ENCODE measurements around the gene OSBP2. TPM values are rescaled to one million over a fixed set of nuclear protein-coding genes. Genes with fewer than 3 reads are reported as not detected.

The OSBP2 gene
- total and polyA plus RNA-seq, 2 of the 13 experiments (the other 11 are each of a cell fraction or from before 2014, with no cell fraction given): 5.0 to 7.7 TPM

- TF ChIP-seq FOXK1 (CRISPR knock-in tag; IDR thresholded peaks at IDR 0.05; ENCODE audit: borderline replicate concordance, low read depth) (peak; percentile 78; the same call in 1 of the 2 replicates), SIN3A (IDR thresholded peaks at IDR 0.05; ENCODE audit: borderline replicate concordance, low read depth, low read length) (peak; percentile 86; the same call in 1 of the 2 replicates), PCBP2 (optimal IDR thresholded peaks at IDR 0.05; ENCODE audit: low read depth, low read length, poor library complexity, severe bottlenecking) (no peak), NONO (IDR thresholded peaks at IDR 0.05) (no peak), NONO (CRISPR knock-in tag; conservative IDR thresholded peaks at IDR 0.05) (peak; percentile 85), HNRNPL (IDR thresholded peaks at IDR 0.05; ENCODE audit: low read depth, low read length) (0 out of 2 replicates have a peak, but pooled peaks have one; percentile 47), ARNT2 (CRISPR knock-in tag; IDR thresholded peaks at IDR 0.05; ENCODE audit: low read depth) (peak; percentile 100), ZBTB8A (CRISPR knock-in tag; IDR thresholded peaks at IDR 0.05; ENCODE audit: borderline replicate concordance, low read depth) (peak; percentile 80; the same call in 1 of the 2 replicates), FOSL1 (CRISPR knock-in tag; IDR thresholded peaks at IDR 0.05; ENCODE audit: borderline replicate concordance) (peak; percentile 64; the same call in 1 of the 2 replicates), ZNF737 (CRISPR knock-in tag; IDR thresholded peaks at IDR 0.05; ENCODE audit: borderline replicate concordance) (no peak), FOXA3 (CRISPR knock-in tag; IDR thresholded peaks at IDR 0.05) (peak; percentile 76), POLR2AphosphoS2 (IDR thresholded peaks at IDR 0.05; ENCODE audit: low read depth, low read length) (no peak), TOPORS (CRISPR knock-in tag; IDR thresholded peaks at IDR 0.05) (peak; percentile 99), RBAK (CRISPR knock-in tag; IDR thresholded peaks at IDR 0.05) (no peak)
- TF ChIP-seq, protein P1, sequence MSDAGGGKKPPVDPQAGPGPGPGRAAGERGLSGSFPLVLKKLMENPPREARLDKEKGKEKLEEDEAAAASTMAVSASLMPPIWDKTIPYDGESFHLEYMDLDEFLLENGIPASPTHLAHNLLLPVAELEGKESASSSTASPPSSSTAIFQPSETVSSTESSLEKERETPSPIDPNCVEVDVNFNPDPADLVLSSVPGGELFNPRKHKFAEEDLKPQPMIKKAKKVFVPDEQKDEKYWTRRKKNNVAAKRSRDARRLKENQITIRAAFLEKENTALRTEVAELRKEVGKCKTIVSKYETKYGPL (CRISPR knock-in tag; IDR thresholded peaks at IDR 0.05): peak; percentile 91
- TF ChIP-seq, protein P2, sequence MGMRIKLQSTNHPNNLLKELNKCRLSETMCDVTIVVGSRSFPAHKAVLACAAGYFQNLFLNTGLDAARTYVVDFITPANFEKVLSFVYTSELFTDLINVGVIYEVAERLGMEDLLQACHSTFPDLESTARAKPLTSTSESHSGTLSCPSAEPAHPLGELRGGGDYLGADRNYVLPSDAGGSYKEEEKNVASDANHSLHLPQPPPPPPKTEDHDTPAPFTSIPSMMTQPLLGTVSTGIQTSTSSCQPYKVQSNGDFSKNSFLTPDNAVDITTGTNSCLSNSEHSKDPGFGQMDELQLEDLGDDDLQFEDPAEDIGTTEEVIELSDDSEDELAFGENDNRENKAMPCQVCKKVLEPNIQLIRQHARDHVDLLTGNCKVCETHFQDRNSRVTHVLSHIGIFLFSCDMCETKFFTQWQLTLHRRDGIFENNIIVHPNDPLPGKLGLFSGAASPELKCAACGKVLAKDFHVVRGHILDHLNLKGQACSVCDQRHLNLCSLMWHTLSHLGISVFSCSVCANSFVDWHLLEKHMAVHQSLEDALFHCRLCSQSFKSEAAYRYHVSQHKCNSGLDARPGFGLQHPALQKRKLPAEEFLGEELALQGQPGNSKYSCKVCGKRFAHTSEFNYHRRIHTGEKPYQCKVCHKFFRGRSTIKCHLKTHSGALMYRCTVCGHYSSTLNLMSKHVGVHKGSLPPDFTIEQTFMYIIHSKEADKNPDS (CRISPR knock-in tag; IDR thresholded peaks at IDR 0.05): peak; percentile 82; the same call in 1 of the 2 replicates
- TF ChIP-seq, protein P3, sequence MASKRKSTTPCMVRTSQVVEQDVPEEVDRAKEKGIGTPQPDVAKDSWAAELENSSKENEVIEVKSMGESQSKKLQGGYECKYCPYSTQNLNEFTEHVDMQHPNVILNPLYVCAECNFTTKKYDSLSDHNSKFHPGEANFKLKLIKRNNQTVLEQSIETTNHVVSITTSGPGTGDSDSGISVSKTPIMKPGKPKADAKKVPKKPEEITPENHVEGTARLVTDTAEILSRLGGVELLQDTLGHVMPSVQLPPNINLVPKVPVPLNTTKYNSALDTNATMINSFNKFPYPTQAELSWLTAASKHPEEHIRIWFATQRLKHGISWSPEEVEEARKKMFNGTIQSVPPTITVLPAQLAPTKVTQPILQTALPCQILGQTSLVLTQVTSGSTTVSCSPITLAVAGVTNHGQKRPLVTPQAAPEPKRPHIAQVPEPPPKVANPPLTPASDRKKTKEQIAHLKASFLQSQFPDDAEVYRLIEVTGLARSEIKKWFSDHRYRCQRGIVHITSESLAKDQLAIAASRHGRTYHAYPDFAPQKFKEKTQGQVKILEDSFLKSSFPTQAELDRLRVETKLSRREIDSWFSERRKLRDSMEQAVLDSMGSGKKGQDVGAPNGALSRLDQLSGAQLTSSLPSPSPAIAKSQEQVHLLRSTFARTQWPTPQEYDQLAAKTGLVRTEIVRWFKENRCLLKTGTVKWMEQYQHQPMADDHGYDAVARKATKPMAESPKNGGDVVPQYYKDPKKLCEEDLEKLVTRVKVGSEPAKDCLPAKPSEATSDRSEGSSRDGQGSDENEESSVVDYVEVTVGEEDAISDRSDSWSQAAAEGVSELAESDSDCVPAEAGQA (IDR thresholded peaks at IDR 0.05; ENCODE audit: low read depth): no peak
- TF ChIP-seq, protein P3 (CRISPR knock-in tag; IDR thresholded peaks at IDR 0.05; ENCODE audit: borderline replicate concordance): peak; percentile 99
Observed at GRCh38 chr22:30802202-30803166, 107.8 kb downstream of the OSBP2 start (continued).
